Renal pelvis (tissue), 12 donors: ENCODE data around the gene DOK3. TPM values are rescaled to one million over a fixed set of nuclear protein-coding genes. Genes with fewer than 3 reads are reported as not detected.
A peak's percentile ranks its signal among the peaks of the same experiment; 100 is the strongest.

Experiments used
- DNase-seq: peaks from one replicate; pipeline ENCODE4 v3.0.0-alpha.2; 2013
- long read RNA-seq, 16 experiments: transcript quantifications; one replicate each; lab custom pipeline, GENCODE V29; 2026
- polyA plus RNA-seq, 3 donors: library from polyadenylated mRNA; unstranded; fragments of 120-200 nt; gene quantifications; one replicate each; pipeline ENCODE4 v1.2.1, GENCODE V29; 2013; ENCODE audit not compliant: insufficient read length in 3 of 3

DOK3 gene, protein sequence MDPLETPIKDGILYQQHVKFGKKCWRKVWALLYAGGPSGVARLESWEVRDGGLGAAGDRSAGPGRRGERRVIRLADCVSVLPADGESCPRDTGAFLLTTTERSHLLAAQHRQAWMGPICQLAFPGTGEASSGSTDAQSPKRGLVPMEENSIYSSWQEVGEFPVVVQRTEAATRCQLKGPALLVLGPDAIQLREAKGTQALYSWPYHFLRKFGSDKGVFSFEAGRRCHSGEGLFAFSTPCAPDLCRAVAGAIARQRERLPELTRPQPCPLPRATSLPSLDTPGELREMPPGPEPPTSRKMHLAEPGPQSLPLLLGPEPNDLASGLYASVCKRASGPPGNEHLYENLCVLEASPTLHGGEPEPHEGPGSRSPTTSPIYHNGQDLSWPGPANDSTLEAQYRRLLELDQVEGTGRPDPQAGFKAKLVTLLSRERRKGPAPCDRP
- 1 to 10 TPM; 6.6 to 7.2 (median 7.1) TPM for polyA plus RNA-seq
- long read RNA-seq, donor 1, result 0 reads
- long read RNA-seq, donor 2, result 0 reads
- long read RNA-seq, donor 3, result 0 reads
- long read RNA-seq, donor 4, result 0 reads
- long read RNA-seq, donor 5, result 0 reads
- long read RNA-seq, donor 6, result 0 reads
- long read RNA-seq, donor 7, result 0 reads
- long read RNA-seq, donor 8, partial matches to known transcripts, result 0 of 1 reads
- long read RNA-seq, donor 8, other reads (novel, unspliced or antisense), result 0 of 1 reads
- long read RNA-seq, donor 9, result 0 reads
- long read RNA-seq, donor 10, result 0 reads
- long read RNA-seq, donor 11, result 0 reads
- long read RNA-seq, donor 12, result 0 reads
- long read RNA-seq, donor 13, result 0 reads
- long read RNA-seq, donor 14, result 0 reads
- long read RNA-seq, donor 15, result 0 reads
- long read RNA-seq, donor 16, result 0 reads

DNA sequence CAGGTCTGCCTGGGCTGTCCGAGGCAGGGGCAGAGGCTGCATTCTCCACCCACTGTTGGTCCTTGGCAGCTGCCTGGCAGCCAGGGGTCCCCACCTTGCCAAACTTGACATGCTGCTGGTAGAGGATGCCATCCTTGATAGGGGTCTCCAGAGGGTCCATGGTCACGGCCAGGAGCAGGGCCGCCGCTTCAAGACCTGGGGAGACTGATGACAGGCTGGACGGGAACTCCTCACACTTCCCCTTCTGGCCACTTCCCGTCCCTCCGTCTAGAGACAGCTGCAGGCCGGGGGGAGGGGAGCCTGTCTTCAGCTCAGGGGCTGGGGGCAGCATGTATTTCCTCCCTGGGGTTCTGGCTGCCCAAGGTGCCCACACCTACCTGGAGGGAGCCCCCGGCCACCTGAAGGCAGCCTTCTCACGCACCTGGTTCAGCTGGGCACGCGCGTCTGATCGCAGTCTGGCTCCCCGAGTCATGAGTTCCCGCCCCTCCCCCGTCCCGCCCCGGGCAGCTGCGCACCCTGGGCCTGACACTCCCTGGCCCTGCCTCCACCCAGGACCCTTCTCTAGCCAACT, at the start of gene DOK3:
Gene DOK3 (minus strand): TSS at position 446 of the 571 bp plus-strand sequence. CDS start 286 bp downstream, at position 160.
- no peak for DNase-seq

DNA sequence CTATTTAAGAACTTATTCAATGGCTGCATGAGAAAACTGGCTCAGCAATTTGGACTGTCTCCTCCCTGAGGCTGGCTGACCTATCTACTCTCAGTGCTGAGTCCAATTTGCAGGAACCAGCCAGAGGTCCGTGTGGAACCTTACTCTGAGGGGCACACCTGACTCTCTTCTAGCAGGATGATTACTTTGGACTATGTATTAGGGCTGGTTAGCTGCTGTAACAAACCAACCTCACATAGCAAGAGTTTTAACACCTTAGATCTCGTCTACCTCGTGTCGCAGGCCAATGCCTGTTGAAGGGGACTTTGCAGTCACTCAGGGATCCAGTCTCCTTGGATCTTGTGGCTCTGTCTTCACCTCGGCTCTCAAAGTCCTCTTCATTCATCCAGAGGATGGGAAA, 48.2 kb upstream of the DOK3 start:
- no peak for DNase-seq

DNA sequence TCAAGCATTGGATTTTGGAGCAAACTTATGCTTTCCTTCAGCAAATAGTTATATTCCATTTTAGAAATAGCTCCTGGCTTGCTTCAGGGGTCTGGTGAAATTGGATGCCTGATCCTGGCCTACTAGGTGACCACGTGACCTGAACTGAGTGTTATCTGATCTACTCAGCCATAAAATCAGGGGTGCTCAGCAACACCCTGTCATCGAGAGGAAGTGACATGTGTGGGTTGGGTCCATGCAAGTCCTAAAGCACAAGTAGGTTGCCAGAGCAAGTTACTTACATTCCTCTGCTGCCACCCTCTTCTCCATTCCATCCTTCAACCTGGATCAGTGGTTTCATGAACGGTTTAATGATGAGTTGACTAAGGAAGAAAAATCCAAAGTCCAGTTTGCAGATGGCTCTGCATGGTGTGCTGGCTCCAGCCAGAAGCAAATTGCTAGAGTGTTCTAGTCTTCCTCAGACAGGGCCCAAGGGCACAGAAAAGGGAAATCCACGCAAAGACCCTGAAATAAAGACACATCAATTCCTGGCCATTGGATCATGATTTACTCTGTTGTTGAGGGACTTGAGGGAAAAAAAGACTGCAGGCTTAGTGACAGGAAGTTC, 47.5 kb upstream of the DOK3 start:
- DNase-seq, result no peak

DNA sequence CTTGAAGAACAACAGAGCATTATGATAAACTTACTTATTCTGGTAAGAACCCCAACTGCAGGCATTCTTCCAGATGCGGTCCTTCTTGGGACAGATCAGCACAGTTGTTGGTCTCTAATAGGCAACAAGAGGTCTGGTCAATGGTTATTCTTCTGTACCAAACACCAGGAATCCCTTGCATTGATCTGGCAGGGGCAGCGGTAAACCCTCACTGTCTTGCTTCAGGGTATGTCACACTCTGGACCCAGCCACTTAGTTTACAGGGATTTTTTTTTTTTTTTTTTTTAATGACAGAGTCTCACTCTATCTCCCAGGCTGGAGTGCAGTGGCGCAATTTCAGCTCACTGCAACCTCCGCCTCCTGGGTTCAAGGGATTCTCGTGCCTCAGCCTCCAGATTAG, 46.0 kb upstream of the DOK3 start:
- DNase-seq, result no peak

DNA sequence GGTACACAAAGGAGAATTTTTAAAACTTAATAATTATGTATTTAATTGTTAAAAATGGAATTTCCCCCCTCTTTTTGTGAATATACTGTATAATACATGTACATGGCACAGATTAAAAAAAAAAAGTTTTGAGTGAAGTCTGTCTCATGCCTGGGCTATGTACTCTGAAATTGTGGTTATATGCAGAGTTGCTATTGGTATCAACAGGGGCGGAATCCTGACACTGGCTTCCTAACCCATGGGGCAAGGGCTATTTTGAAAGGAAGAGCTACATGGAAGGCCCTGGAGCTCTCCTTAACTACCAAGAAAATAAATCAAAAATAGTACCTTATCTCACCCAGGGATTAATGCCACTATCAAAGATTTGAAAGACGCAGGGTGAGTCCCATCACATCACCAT, 45.6 kb upstream of the DOK3 start:
- no peak for DNase-seq

- peak; percentile 93 for DNase-seq
Observed at GRCh38 chr5:177554474-177555111, 45.0 kb upstream of the DOK3 start, which contains the start of gene FAM193B. TSS of gene FAM193B (minus strand) at chr5:177554563. CDS start at chr5:177554458, 105 bp downstream.

GRCh38 chr5:177553671-177554429, 44.2 kb upstream of the DOK3 start:
- no peak for DNase-seq

DNA sequence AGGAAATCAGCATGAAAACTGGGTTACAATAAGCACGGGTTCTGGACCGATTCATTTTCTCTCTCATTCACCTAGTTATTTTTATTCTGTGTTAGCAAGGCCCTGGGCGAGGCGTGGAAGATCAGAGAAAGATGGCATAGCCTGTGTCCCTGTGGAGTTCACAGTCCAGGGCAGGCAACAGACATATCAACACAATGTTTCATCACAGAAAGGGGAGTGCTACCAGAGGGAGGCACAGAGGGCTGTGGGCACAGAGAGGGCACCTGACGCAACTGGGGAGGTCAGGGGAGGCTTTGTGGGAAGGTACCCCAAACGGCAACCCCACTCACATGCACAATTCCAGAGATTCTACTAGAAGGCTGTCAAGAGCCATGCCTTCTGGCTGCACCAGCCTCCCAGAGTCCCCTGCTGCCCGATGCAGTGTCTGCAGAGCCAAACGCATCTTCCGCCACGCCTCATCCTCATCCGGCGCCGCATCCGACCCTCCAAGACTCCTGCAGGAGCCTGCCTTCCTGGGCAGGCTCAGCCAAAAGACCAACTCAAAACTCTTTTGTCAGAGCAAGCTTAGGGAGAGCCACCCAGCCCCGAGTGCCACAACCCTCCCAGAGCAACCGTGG, 43.3 kb upstream of the DOK3 start:
- no peak for DNase-seq

GRCh38 chr5:177550122-177550521, 40.5 kb upstream of the DOK3 start:
- no peak for DNase-seq

- DNase-seq, result no peak
Observed at GRCh38 chr5:177548495-177548894, 38.9 kb upstream of the DOK3 start.

DNA sequence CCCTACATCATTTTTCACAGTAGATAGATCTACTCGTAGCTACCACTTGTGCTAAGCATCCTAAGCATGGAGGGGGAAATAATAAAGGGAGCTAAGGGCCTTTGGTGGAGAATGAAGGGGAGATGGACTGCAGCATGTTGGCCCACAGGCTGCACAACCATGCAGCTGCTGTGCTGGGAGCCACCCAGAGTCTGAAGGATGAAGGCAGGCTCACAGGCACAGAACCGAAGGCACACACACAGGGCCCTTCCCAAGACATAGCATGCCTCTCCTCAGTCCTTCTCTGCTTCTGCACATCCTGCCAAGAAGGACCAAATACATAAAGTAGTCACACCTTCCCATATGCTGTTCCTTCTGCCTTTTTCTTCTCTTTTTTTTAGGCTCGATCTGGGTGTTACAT, 38.1 kb upstream of the DOK3 start:
- no peak for DNase-seq

DNA sequence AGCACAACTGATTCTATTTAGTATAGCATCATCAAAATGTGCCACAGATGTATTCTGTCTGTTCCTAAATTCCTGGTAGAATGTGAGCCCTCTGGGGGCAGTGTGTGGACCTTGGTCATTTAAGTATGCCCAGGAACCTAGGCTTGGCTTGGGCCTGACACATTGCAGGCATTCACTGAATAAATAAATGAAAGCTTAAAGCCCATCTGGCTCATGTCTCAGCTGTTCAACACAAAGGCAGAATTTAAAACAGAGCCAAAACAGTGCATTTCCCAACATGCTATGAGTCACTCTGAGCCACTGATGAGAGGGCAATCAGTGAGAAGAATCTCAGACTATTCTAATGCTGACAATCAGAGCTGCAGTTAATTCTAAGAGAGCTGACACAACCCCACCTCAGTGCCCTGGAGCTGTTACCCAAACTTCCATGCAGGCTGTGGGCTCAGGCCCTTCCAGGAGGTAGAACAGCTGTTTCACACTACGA, 36.7 kb upstream of the DOK3 start:
- no peak for DNase-seq

DNA sequence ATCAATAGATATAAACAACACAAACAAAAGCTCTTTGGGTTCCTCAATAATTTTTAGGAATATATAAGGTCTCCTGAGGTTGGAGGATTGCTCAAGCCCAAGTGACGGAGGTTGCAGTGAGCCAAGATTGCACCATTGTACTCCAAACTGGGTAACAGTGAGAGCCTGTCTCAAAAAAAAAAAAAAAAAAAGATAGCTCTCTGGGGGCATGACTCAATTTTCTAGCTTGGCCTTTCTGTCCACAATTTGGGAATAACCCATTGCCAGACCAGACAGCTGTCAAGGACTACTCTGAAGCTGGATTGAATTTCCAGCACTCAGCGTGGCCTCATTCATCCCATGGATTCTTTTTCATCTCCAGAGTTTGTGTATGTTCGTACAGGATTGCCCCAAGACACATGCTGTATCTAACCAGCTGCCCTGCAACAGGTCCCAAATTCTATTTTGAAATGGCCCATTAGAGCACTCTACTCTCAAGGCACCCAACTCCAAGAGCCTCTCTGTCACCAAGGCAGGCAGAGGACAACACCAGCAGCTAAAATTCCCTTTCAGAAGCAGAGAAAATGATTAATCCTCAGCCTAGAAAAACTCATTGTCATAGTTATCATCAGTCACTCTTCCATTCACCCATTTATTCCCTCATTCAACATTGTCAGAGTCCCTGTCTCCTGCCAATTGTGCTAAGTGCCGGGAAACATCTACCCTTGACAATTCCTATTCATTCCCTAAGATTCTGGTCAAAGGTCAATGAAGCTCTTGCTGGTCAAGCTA, 36.0 kb upstream of the DOK3 start:
- no peak for DNase-seq

DNA sequence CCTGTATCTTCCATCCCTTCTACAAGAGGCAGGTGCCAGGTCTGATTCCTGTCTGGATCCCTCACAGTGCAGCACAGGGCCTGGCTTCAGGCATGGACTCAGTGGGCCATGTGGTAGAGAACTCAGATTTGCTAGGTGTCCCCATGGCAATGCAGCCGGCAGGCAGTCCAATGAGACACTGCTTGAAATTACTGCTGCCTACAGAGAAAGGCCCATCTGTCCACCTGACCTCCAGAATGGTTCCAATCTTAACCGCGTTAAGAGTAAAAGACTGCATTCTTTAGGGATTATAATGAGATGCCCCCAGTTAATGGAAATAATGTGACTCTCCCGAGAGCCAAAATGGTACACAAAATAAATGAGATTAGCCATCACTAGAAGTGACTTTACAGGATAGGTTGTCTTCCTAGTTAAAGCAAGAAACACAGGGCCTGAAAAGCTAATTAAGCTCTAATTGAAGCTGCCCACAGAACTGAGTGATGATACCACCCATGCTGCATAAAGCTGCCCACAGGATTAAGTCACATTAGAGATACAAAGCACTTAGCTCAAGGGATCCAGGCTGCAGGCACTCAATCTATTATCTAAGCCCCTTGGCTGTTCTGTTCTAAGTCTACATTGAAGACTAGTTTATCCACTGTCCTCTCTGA, 33.3 kb upstream of the DOK3 start:
- DNase-seq, result no peak

GRCh38 chr5:177540438-177540837, 30.8 kb upstream of the DOK3 start:
- DNase-seq, result no peak

- no peak for DNase-seq
Observed at GRCh38 chr5:177539411-177539810, 29.8 kb upstream of the DOK3 start.

- DNase-seq, result no peak
Observed at GRCh38 chr5:177538876-177539275, 29.2 kb upstream of the DOK3 start.

DNA sequence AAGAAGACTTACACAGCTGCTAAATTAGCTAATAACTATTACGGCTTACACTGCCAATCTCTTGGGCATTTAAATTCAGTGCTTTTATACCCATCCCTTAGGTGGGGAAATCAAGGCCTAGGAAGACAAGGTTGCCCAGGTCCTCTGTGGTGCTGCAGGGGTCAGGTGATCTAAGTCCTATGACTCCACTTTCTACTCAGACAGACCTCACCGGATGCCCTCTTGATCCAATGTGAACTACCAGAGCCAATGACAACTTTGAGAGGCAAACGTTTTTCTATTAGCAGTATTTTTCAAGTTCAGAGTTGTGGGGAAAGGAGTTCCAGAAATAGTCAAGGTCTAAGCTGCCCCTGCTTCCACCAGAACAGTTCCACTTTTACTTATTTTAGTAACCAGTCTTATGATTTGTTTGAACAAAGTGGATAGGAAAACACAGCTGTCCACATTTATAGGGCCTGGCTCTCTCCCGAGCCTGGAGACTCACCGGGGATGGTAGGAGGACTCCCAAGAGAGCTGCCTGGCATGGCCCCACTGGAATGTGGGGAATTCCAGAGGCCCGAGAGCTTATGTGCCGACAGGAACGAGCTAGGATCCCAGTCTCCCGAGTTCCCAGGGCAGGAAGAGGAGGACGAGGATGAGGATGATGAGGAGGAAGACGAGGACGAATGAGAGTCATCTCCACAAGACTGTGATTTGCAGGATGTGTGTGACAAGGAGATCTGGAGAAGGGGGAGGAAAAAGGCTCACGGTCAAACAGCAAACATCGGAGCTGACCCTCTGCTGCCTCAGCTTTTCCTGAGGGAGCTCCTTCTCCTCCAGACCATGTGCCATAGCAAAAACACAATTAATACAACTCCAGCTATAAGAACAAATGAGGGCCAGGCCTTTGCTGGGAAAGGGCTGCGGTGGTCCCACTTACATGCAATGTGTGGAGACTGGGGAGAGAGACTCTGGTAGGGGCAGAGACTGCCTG, 28.0 kb upstream of the DOK3 start:
- no peak for DNase-seq
